ENCODE data around the gene XKRX.
A peak's percentile ranks its signal among the peaks of the same experiment; 100 is the strongest.

XKRX gene

DNA sequence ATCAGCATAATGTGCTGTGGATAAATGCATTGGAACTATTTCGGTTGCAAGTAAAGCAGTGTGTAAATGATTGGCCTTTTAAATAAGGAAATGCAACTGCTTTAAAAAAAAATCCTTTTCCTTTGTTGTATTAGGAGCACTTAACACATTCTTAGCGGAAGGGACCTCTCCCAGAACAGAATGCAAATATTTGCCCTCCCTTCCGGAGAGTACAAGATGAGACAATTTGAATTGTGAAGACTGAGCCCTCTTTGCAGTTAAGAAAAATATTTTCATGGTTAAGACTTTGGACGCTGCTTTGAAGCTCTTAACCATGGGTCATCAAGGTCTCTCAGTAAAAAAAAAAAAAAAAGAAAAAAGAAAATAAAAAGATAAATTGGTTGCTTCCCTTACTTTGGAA, 45.1 kb downstream of the XKRX start:
- TF ChIP-seq, protein P1, sequence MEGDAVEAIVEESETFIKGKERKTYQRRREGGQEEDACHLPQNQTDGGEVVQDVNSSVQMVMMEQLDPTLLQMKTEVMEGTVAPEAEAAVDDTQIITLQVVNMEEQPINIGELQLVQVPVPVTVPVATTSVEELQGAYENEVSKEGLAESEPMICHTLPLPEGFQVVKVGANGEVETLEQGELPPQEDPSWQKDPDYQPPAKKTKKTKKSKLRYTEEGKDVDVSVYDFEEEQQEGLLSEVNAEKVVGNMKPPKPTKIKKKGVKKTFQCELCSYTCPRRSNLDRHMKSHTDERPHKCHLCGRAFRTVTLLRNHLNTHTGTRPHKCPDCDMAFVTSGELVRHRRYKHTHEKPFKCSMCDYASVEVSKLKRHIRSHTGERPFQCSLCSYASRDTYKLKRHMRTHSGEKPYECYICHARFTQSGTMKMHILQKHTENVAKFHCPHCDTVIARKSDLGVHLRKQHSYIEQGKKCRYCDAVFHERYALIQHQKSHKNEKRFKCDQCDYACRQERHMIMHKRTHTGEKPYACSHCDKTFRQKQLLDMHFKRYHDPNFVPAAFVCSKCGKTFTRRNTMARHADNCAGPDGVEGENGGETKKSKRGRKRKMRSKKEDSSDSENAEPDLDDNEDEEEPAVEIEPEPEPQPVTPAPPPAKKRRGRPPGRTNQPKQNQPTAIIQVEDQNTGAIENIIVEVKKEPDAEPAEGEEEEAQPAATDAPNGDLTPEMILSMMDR (IDR thresholded peaks at IDR 0.05; ENCODE audit: low read depth, low read length, missing control alignments) = no peak
- Histone ChIP-seq H3K27ac (no peak overlapping the region), H3K36me3 (replicated peaks) (no peaks in the 10 kb centered on the region), H3K4me3 (ENCODE audit: low read depth, low read length) (no peak overlapping the region), H3K27me3 (replicated peaks) (no peaks in the 10 kb centered on the region)
- no peak for DNase-seq
- in situ Hi-C loops (cut with HindIII; ENCODE audit: low pct_ligation_motif_present, low sequenced_read_pairs) = no loop called here

DNA sequence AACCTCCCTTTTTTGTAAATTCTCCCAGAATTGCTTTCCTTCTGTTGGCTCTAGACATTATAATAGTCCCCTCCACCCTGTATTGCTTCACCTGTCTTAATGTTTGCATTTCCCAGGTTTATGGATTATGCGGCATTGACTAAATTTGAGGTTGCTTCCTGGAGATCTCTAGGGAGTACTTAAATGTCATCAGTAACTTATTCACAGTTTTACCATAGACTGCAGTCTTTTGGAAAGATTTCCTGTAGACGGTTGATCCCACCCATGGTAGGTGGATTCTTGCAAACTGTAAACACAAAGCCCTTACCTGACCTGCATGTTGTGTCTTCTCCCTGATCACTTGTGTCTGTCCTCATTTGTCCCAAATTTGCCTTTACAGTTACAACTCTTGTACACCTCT, 48.3 kb downstream of the XKRX start:
- no peak overlapping the region for H3K27ac ChIP-seq
- TF ChIP-seq, protein P1 (IDR thresholded peaks at IDR 0.05; ENCODE audit: low read depth, low read length, missing control alignments) = no peak
- no peaks in the 10 kb centered on the region for H3K36me3 ChIP-seq (replicated peaks)
- no peaks in the 10 kb centered on the region for H3K27me3 ChIP-seq (replicated peaks)
- in situ Hi-C loops (cut with HindIII; ENCODE audit: low pct_ligation_motif_present, low sequenced_read_pairs) = no loop called here
- no peak overlapping the region for H3K4me3 ChIP-seq (ENCODE audit: low read depth, low read length)
- no peak for DNase-seq

DNA sequence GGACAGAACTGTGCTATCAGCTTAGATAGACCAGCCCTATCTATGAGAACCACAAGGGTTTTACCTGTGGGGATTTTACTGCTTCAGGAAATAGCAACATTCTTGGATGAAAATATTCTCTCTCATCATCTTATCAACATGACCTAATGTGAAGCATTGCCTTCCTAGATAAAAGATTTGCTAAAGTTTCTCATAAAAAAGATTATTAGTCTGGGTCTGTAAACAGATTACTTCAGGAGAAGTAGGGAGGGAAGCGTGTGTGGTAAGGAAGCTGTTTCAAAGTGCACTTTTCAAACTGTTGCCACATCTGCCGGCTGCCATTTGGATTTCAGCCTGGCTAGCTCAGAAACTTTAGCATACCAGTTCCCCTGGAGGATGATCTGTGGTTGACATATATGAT, 54.4 kb downstream of the XKRX start, which contains the start of gene NOX1:
TSS of gene NOX1 (minus strand) at position 35 of the 400 bp plus-strand sequence. CDS start 220 bp downstream, outside the sequence.
- H3K27ac ChIP-seq = no peak within 1 kb of the TSS
- H3K4me3 ChIP-seq (ENCODE audit: low read depth, low read length) = no peak within 1 kb of the TSS

DNA sequence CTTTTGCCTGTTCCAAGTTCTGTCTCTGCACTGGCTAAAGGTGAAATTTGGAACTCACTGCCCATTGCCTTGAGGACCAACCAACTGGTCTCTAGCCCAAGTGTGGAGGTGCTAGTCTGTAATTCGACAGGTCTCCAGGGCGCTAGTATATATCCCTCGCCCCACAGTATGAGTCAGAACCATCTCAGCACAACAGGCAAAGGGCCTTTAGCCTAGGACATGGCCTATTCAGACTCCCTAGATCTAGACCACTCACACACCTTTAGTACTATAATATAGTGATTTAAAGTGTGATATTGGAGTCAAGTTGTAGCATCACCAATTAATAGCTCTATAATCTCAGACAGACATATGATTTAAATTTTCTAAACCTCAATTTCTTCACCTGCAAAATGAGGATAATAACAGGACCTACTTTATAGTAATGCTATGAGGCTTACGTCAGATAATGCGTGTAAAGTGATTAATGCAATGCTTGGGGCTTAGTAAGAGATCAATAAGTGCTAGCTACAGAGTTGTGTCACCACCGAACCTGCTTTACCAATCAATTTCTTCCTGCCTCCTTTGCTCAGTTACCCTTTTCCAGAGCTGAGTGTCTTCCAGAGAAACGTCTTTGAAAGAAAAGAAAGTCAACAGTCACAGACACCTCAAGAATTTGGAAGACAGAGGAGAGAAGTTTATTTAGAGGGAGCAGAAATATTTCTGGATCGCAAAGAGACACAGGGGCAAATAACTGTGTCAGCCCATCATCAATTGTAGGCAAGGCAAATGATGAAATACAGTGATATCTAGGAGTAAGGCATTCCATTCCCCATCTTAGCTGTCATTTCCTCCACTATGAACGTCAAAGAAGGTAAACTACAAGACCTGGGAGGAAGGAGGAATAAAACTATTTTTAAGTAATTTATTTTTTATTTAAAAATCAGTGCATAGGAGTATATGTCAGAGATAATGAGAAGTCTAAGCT, 56.8 kb downstream of the XKRX start:
- TF ChIP-seq, protein P1 (IDR thresholded peaks at IDR 0.05; ENCODE audit: low read depth, low read length, missing control alignments) = no peak
- H3K36me3 ChIP-seq (replicated peaks) = no peaks in the 10 kb centered on the region
- in situ Hi-C loops (cut with HindIII; ENCODE audit: low pct_ligation_motif_present, low sequenced_read_pairs) = no loop called here

More for the DNA sequence above, 54.4 kb downstream of the XKRX start, which contains the start of gene NOX1:
- in situ Hi-C loops (cut with HindIII; ENCODE audit: low pct_ligation_motif_present, low sequenced_read_pairs) = no loop called here
- Histone ChIP-seq H3K36me3 (replicated peaks) (no peaks in the 10 kb centered on the region), H3K27me3 (replicated peaks) (no peaks in the 10 kb centered on the region)
- no peak for DNase-seq
- TF ChIP-seq, protein P1 (IDR thresholded peaks at IDR 0.05; ENCODE audit: low read depth, low read length, missing control alignments) = no peak

DNA sequence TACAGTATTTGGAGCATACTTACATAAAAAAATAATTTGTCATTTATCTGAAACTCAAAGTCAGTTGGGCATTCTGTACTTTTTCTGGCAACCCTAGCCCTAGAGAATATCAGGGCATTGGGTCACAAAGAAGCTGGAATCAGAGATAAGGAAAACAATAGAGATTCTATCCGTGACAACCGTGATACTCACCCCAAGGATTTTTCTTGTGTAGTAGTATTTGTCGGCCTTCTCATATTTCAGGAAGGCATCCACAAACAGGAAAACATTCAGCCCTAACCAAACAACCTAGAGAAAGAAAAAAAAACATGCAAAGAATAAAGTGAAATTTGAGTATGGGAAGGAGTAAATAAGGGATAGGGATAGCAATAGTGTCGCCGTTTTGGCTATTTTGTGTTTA, 58.2 kb downstream of the XKRX start:
- TF ChIP-seq, protein P1 (IDR thresholded peaks at IDR 0.05; ENCODE audit: low read depth, low read length, missing control alignments) = no peak
- no peaks in the 10 kb centered on the region for H3K36me3 ChIP-seq (replicated peaks)
- H3K27me3 ChIP-seq (replicated peaks) = no peaks in the 10 kb centered on the region
- in situ Hi-C loops (cut with HindIII; ENCODE audit: low pct_ligation_motif_present, low sequenced_read_pairs) = no loop called here
- H3K4me3 ChIP-seq (ENCODE audit: low read depth, low read length) = no peak overlapping the region
- no peak for DNase-seq
- H3K27ac ChIP-seq = no peak overlapping the region

More for the DNA sequence above, 56.8 kb downstream of the XKRX start:
- DNase-seq = peak; percentile 17
- no peak overlapping the region for H3K4me3 ChIP-seq (ENCODE audit: low read depth, low read length)
- H3K27ac ChIP-seq = no peak overlapping the region
- no peaks in the 10 kb centered on the region for H3K27me3 ChIP-seq (replicated peaks)

Data from brain microvascular endothelial cell (primary cell).